ENCODE measurements around the gene HIVEP2.

The HIVEP2 gene

GRCh38 chr6:142834853-142835252 lies 110.1 kb downstream of the HIVEP2 start:
- Histone ChIP-seq H3K9ac (no peak overlapping the region), H3K4me2 (no peak overlapping the region), H3K36me3 (ENCODE audit: insufficient read depth) (no peaks in the 10 kb centered on the region), H4K20me1 (ENCODE audit: insufficient read depth) (no peaks in the 10 kb centered on the region), H3K27me3 (ENCODE audit: insufficient read depth, low read depth) (no peaks in the 10 kb centered on the region), H3K79me2 (ENCODE audit: insufficient read depth, low read depth) (no peaks in the 10 kb centered on the region; the same call in 1 of the 2 replicates), H3K4me3 (IDR thresholded peaks at IDR 0.05; ENCODE audit: insufficient read depth, low read depth, low read length) (no peak overlapping the region), H3K27ac (no peak overlapping the region), H2AFZ (ENCODE audit: low read depth) (no peak overlapping the region), H3K4me1 (ENCODE audit: low read depth, poor library complexity, severe bottlenecking) (peaks cover 7% of the 10 kb centered on the region)
- TF ChIP-seq CTCF (conservative IDR thresholded peaks at IDR 0.05; ENCODE audit: low read depth, low read length), result no peak

- Histone ChIP-seq H3K79me2 (ENCODE audit: insufficient read depth, low read depth) (no peaks in the 10 kb centered on the region), H2AFZ (ENCODE audit: low read depth) (no peak overlapping the region), H3K4me2 (no peak overlapping the region), H3K4me3 (IDR thresholded peaks at IDR 0.05; ENCODE audit: insufficient read depth, low read depth, low read length) (no peak overlapping the region), H3K27me3 (ENCODE audit: insufficient read depth, low read depth) (no peaks in the 10 kb centered on the region), H3K9ac (no peak overlapping the region), H3K4me1 (ENCODE audit: low read depth, poor library complexity, severe bottlenecking) (peaks cover 7% of the 10 kb centered on the region), H3K36me3 (ENCODE audit: insufficient read depth) (no peaks in the 10 kb centered on the region), H3K27ac (no peak overlapping the region), H4K20me1 (ENCODE audit: insufficient read depth) (no peaks in the 10 kb centered on the region)
- no peak for TF ChIP-seq CTCF (conservative IDR thresholded peaks at IDR 0.05; ENCODE audit: low read depth, low read length)
Measured at GRCh38 chr6:142833798-142834197, 111.2 kb downstream of the HIVEP2 start.

GRCh38 chr6:142833054-142833453 lies 111.9 kb downstream of the HIVEP2 start:
- H3K4me3 ChIP-seq (IDR thresholded peaks at IDR 0.05; ENCODE audit: insufficient read depth, low read depth, low read length), result no peak overlapping the region
- H4K20me1 ChIP-seq (ENCODE audit: insufficient read depth), result no peaks in the 10 kb centered on the region
- H3K4me1 ChIP-seq (ENCODE audit: low read depth, poor library complexity, severe bottlenecking), result peaks cover 7% of the 10 kb centered on the region
- no peaks in the 10 kb centered on the region for H3K79me2 ChIP-seq (ENCODE audit: insufficient read depth, low read depth)
- TF ChIP-seq CTCF (conservative IDR thresholded peaks at IDR 0.05; ENCODE audit: low read depth, low read length), result no peak
- no peak overlapping the region for H3K9ac ChIP-seq
- H3K27me3 ChIP-seq (ENCODE audit: insufficient read depth, low read depth), result no peaks in the 10 kb centered on the region
- no peaks in the 10 kb centered on the region for H3K36me3 ChIP-seq (ENCODE audit: insufficient read depth)
- no peak overlapping the region for H3K27ac ChIP-seq
- H2AFZ ChIP-seq (ENCODE audit: low read depth), result no peak overlapping the region
- no peak overlapping the region for H3K4me2 ChIP-seq

GRCh38 chr6:142830807-142831206 lies 114.2 kb downstream of the HIVEP2 start:
- Histone ChIP-seq H3K4me2 (no peak overlapping the region), H2AFZ (ENCODE audit: low read depth) (no peak overlapping the region), H4K20me1 (ENCODE audit: insufficient read depth) (no peaks in the 10 kb centered on the region), H3K4me3 (IDR thresholded peaks at IDR 0.05; ENCODE audit: insufficient read depth, low read depth, low read length) (no peak overlapping the region), H3K36me3 (ENCODE audit: insufficient read depth) (no peaks in the 10 kb centered on the region), H3K27ac (no peak overlapping the region), H3K27me3 (ENCODE audit: insufficient read depth, low read depth) (no peaks in the 10 kb centered on the region), H3K4me1 (ENCODE audit: low read depth, poor library complexity, severe bottlenecking) (peaks cover 7% of the 10 kb centered on the region), H3K79me2 (ENCODE audit: insufficient read depth, low read depth) (no peaks in the 10 kb centered on the region), H3K9ac (no peak overlapping the region)
- TF ChIP-seq CTCF (conservative IDR thresholded peaks at IDR 0.05; ENCODE audit: low read depth, low read length), result no peak

Data from KMS-11 (cell line).